GM23248 (cell line): Measurements from ENCODE around the gene SCYGR3. TPM values are rescaled to one million over a fixed set of nuclear protein-coding genes. Genes with fewer than 3 reads are reported as not detected.
A peak's percentile ranks its signal among the peaks of the same experiment; 100 is the strongest.

Experiments used
- DNase-seq: peaks from one replicate; pipeline ENCODE4 v3.0.0-alpha.2; 2015
- H2AFZ ChIP-seq: fragments of 200-600 bp; sonication (generic); 2 replicates; pipeline ENCODE4 v1.6.1; 2016; ENCODE audit warnings: antibody characterized with exemption
- H3F3A ChIP-seq: fragments of 200-600 bp; sonication (generic); 2 replicates; pipeline ENCODE4 v1.6.1; 2016; ENCODE audit warnings: mild to moderate bottlenecking, antibody characterized with exemption, mixed run types; ENCODE audit not compliant: insufficient read depth
- H3K27ac ChIP-seq: fragments of 200-600 bp; sonication (generic); 2 replicates; pipeline ENCODE4 v1.5.1; 2016; ENCODE audit warnings: mild to moderate bottlenecking
- H3K27me3 ChIP-seq: fragments of 200-600 bp; sonication (generic); replicated peaks from 2 replicates; pipeline ENCODE4 v1.6.1; 2016; ENCODE audit warnings: mild to moderate bottlenecking; ENCODE audit not compliant: insufficient read depth
- H3K36me3 ChIP-seq: fragments of 200-600 bp; sonication (generic); 2 replicates; pipeline ENCODE4 v1.6.1; 2016; ENCODE audit warnings: low read depth, mild to moderate bottlenecking
- H3K4me1 ChIP-seq: fragments of 200-600 bp; sonication (generic); 2 replicates; pipeline ENCODE4 v1.6.1; 2016; ENCODE audit warnings: mild to moderate bottlenecking; ENCODE audit not compliant: insufficient read depth
- H3K4me2 ChIP-seq: fragments of 200-600 bp; sonication (generic); one replicate; pipeline ENCODE4 v1.6.1; 2016; ENCODE audit warnings: mild to moderate bottlenecking; ENCODE audit not compliant: unreplicated experiment
- H3K4me3 ChIP-seq: fragments of 200-600 bp; sonication (generic); 2 replicates; pipeline ENCODE4 v1.5.1; 2016; ENCODE audit warnings: mild to moderate bottlenecking
- H3K79me2 ChIP-seq: fragments of 200-600 bp; sonication (generic); 2 replicates; pipeline ENCODE4 v1.6.1; 2016; ENCODE audit warnings: mild to moderate bottlenecking; ENCODE audit not compliant: insufficient read depth
- H3K9ac ChIP-seq: fragments of 200-600 bp; sonication (generic); 2 replicates; pipeline ENCODE4 v1.6.1; 2016; ENCODE audit warnings: mild to moderate bottlenecking
- H3K9me2 ChIP-seq: fragments of 200-600 bp; sonication (generic); 2 replicates; pipeline ENCODE4 v1.6.1; 2016; ENCODE audit warnings: mixed run types, mild to moderate bottlenecking, moderate library complexity; ENCODE audit not compliant: insufficient read depth
- H3K9me3 ChIP-seq: fragments of 200-600 bp; sonication (generic); one replicate; pipeline ENCODE4 v1.6.1; 2017; ENCODE audit warnings: low read depth
- H4K20me1 ChIP-seq: fragments of 200-600 bp; sonication (generic); 2 replicates; pipeline ENCODE4 v1.6.0; 2016; ENCODE audit not compliant: insufficient read depth
- EZH2 ChIP-seq: fragments of 200-600 bp; sonication (generic); IDR thresholded peaks from 2 replicates; pipeline ENCODE4 v1.6.1; 2018; ENCODE audit warnings: antibody characterized with exemption, mild to moderate bottlenecking; ENCODE audit not compliant: insufficient read depth, poor library complexity, severe bottlenecking
- EZH2phosphoT487 ChIP-seq: fragments of 200-600 bp; sonication (generic); IDR thresholded peaks from 2 replicates; pipeline ENCODE4 v1.6.1; 2018; ENCODE audit warnings: antibody characterized with exemption, moderate library complexity, mild to moderate bottlenecking, low read depth; ENCODE audit not compliant: insufficient read depth
- WGBS, 2 experiments: methylation state at CpG; one replicate each; pipeline ENCODE4 v1.1.6; 2015 to 2017; ENCODE audit warnings: low lambda C conversion rate in 2 of 2, low coverage in 1 of 2; ENCODE audit errors: missing lambda C conversion rate in 2 of 2; 5-methylcytosine and 5-hydroxymethylcytosine counted together
- in situ Hi-C: fragments of 300-500 bp; cut with MboI; formaldehyde crosslinking; loops from 2 replicates; pipeline ENCODE4 v1.15.0; 2020
- polyA plus RNA-seq: library from polyadenylated mRNA; unstranded; fragments of >200 nt; fragmentation: Nextera tagmentation; extraction: Ambion mirVana; gene quantifications from 2 replicates; pipeline ENCODE4 v1.2.1, GENCODE V29; 2016
- total RNA-seq: library from RNA; depleted of rRNA; stranded (reverse); fragments of >200 nt; shearing (Covaris generic); gene quantifications from 2 replicates; pipeline ENCODE4 v1.2.3, GENCODE V29; 2014

The SCYGR3 gene
- total and polyA plus RNA-seq, 2 experiments from 2014 or later = not detected

- peak; percentile 95 for DNase-seq
- Histone ChIP-seq H3K9me2 (no peaks in the 10 kb centered on the region), H3K4me3 (no peak overlapping the region), H2AFZ (no peak overlapping the region), H3K4me1 (peaks cover 27% of the 10 kb centered on the region), H3K79me2 (no peaks in the 10 kb centered on the region), H3K9ac (no peak overlapping the region), H3K27me3 (no peaks in the 10 kb centered on the region), H3K9me3 (no peaks in the 10 kb centered on the region), H3F3A (peaks cover 13% of the 10 kb centered on the region; the same call in 1 of the 2 replicates), H3K36me3 (no peaks in the 10 kb centered on the region), H3K4me2 (no peak overlapping the region), H3K27ac (0 out of 2 replicates have a peak overlapping the region, but pooled peaks have one; percentile 8), H4K20me1 (no peaks in the 10 kb centered on the region)
- in situ Hi-C loops = no loop called here
- WGBS, 2 experiments = 0 to 4% methylated on average over 1 of the region's 1 CpG
- no peak for TF ChIP-seq EZH2phosphoT487
- no peak for TF ChIP-seq EZH2
Measured at GRCh38 chr2:227655454-227655853, 40.8 kb upstream of the SCYGR3 start.

- Histone ChIP-seq H4K20me1 (no peaks in the 10 kb centered on the region), H3K4me3 (no peak overlapping the region), H3K9ac (no peak overlapping the region), H3K36me3 (no peaks in the 10 kb centered on the region), H3K27me3 (no peaks in the 10 kb centered on the region), H3K79me2 (no peaks in the 10 kb centered on the region), H3K9me2 (no peaks in the 10 kb centered on the region), H3K4me2 (no peak overlapping the region), H2AFZ (no peak overlapping the region), H3F3A (peaks cover 13% of the 10 kb centered on the region; the same call in 1 of the 2 replicates), H3K9me3 (no peaks in the 10 kb centered on the region), H3K4me1 (peaks cover 27% of the 10 kb centered on the region), H3K27ac (no peak overlapping the region)
- no peak for DNase-seq
- no peak for TF ChIP-seq EZH2phosphoT487
- TF ChIP-seq EZH2 = no peak
- in situ Hi-C loops = no loop called here
- WGBS, 2 experiments = 93 to 100% methylated on average over 1 of the region's 1 CpG
Measured at GRCh38 chr2:227654426-227654825, 39.8 kb upstream of the SCYGR3 start.

- Histone ChIP-seq H3K4me2 (peak overlapping the region; percentile 9), H3K9me3 (no peaks in the 10 kb centered on the region), H2AFZ (peak overlapping the region; percentile 20; the same call in 1 of the 2 replicates), H3K9me2 (no peaks in the 10 kb centered on the region), H3K4me3 (no peak overlapping the region), H3F3A (peaks cover 13% of the 10 kb centered on the region; the same call in 1 of the 2 replicates), H4K20me1 (no peaks in the 10 kb centered on the region), H3K27me3 (no peaks in the 10 kb centered on the region), H3K36me3 (no peaks in the 10 kb centered on the region), H3K9ac (no peak overlapping the region), H3K27ac (peak overlapping the region; percentile 67), H3K79me2 (no peaks in the 10 kb centered on the region), H3K4me1 (peaks cover 27% of the 10 kb centered on the region)
- peak; percentile 76 for DNase-seq
- TF ChIP-seq EZH2phosphoT487 (no peak), EZH2 (no peak)
- in situ Hi-C loops = no loop called here
- WGBS, 2 experiments = 30 to 37% methylated on average over 4 of the region's 4 CpGs
Measured at GRCh38 chr2:227653419-227653818, 38.8 kb upstream of the SCYGR3 start.

GRCh38 chr2:227643990-227644551 lies 29.4 kb upstream of the SCYGR3 start:
- Histone ChIP-seq H3K4me3 (no peak overlapping the region), H3K9me2 (no peaks in the 10 kb centered on the region), H3F3A (no peaks in the 10 kb centered on the region), H3K9me3 (no peaks in the 10 kb centered on the region), H3K4me2 (no peak overlapping the region), H3K79me2 (no peaks in the 10 kb centered on the region), H2AFZ (no peak overlapping the region), H3K9ac (no peak overlapping the region), H3K27ac (no peak overlapping the region), H3K36me3 (no peaks in the 10 kb centered on the region), H3K4me1 (no peaks in the 10 kb centered on the region), H4K20me1 (no peaks in the 10 kb centered on the region), H3K27me3 (no peaks in the 10 kb centered on the region)
- 92 to 95% methylated on average over 5 of the region's 5 CpGs for WGBS, 2 experiments
- no peak for DNase-seq
- in situ Hi-C loops = no loop called here
- no peak for TF ChIP-seq EZH2
- TF ChIP-seq EZH2phosphoT487 = no peak
